OCI-LY7 (cell line): Measurements from ENCODE around the gene DDR1. TPM values are rescaled to one million over a fixed set of nuclear protein-coding genes. Genes with fewer than 3 reads are reported as not detected.

ENCODE experiments used
- BruUV-seq: library from RNA; stranded (reverse); fragments of 400-500 nt; replicated peaks from 2 replicates; lab custom pipeline; 2021; lab: Mats Ljungman, UMichigan
- CTCF ChIA-PET: fragments of 300-600 bp; sonication (Branson Sonifier 250); formaldehyde crosslinking; loops from one replicate; lab custom pipeline; 2022; ENCODE audit warnings: antibody characterized with exemption; ENCODE audit not compliant: unreplicated experiment; lab: Charles Lee
- POLR2A ChIA-PET: fragments of 300-600 bp; sonication (Branson Sonifier 250); formaldehyde crosslinking; loops from one replicate; lab custom pipeline; 2022; ENCODE audit warnings: antibody characterized with exemption; lab: Charles Lee
- DNase-seq: peaks from one replicate; pipeline ENCODE4 v3.0.0-alpha.2; 2015; ENCODE audit warnings: low spot score
- H2AFZ ChIP-seq: fragments of 200-600 bp; sonication (generic), shearing (Covaris generic); 2 replicates; pipeline ENCODE4 v1.6.1; 2014; ENCODE audit warnings: mild to moderate bottlenecking, antibody characterized with exemption, low read length, moderate library complexity
- H3K27ac ChIP-seq: fragments of 200-600 bp; sonication (generic); 2 replicates; pipeline ENCODE4 v1.5.1; 2014; ENCODE audit warnings: mixed run types, low read depth, mild to moderate bottlenecking, moderate library complexity, low read length, inconsistent platforms; ENCODE audit not compliant: poor library complexity, severe bottlenecking
- H3K36me3 ChIP-seq: fragments of 200-600 bp; sonication (generic); 2 replicates; pipeline ENCODE4 v1.6.1; 2014; ENCODE audit warnings: mild to moderate bottlenecking, antibody characterized with exemption, low read length, moderate library complexity, mixed read lengths; ENCODE audit not compliant: insufficient read depth
- H3K4me1 ChIP-seq: fragments of 200-600 bp; sonication (generic); 2 replicates; pipeline ENCODE4 v1.5.1; 2014; ENCODE audit warnings: mild to moderate bottlenecking, low read length; ENCODE audit not compliant: insufficient read depth, poor library complexity, severe bottlenecking
- H3K4me2 ChIP-seq: fragments of 200-600 bp; sonication (generic); 2 replicates; pipeline ENCODE4 v1.6.1; 2014; ENCODE audit warnings: mild to moderate bottlenecking, low read length
- H3K4me3 ChIP-seq: fragments of 200-600 bp; sonication (generic); 2 replicates; pipeline ENCODE4 v1.5.1; 2014; ENCODE audit warnings: mild to moderate bottlenecking, low read depth, low read length; ENCODE audit not compliant: poor library complexity, severe bottlenecking
- H3K79me2 ChIP-seq: fragments of 200-600 bp; sonication (generic); 2 replicates; pipeline ENCODE4 v1.6.1; 2016; ENCODE audit warnings: low read depth, mild to moderate bottlenecking, low read length, moderate library complexity, mixed read lengths; ENCODE audit not compliant: insufficient read depth
- H3K9me2 ChIP-seq: fragments of 200-600 bp; sonication (generic); 2 replicates; pipeline ENCODE4 v1.6.1; 2016; ENCODE audit warnings: mild to moderate bottlenecking, low read length, mixed read lengths; ENCODE audit not compliant: insufficient read depth
- H3K9me3 ChIP-seq: fragments of 200-600 bp; sonication (generic); 2 replicates; pipeline ENCODE4 v1.6.1; 2014; ENCODE audit warnings: mild to moderate bottlenecking, mixed run types, low read length, mixed read lengths
- H4K20me1 ChIP-seq: fragments of 200-600 bp; sonication (generic); 2 replicates; pipeline ENCODE4 v1.6.1; 2014; ENCODE audit warnings: mild to moderate bottlenecking, antibody characterized with exemption, low read length, moderate library complexity, mixed read lengths; ENCODE audit not compliant: insufficient read depth
- intact Hi-C: fragments of 100-400 bp; cut with micrococcal nuclease; formaldehyde crosslinking; loops from one replicate; pipeline ENCODE4 v1.10.0; 2022; ENCODE audit not compliant: unreplicated experiment
- microRNA-seq: library from miRNA; unstranded; fragments of <30 nt; microRNA quantifications from one replicate; pipeline ENCODE4 v1.2.0, GENCODE V29; 2022; ENCODE audit warnings: borderline replicate concordance
- small RNA-seq: library from RNA; depleted of rRNA; stranded (forward); fragments of <200 nt; gene quantifications from one replicate; pipeline ENCODE3, GENCODE V24; 2014
- total RNA-seq, 2 experiments: library from RNA; depleted of rRNA in 1 of 2; stranded (reverse); fragments of >200 nt in 1 of 2; shearing (Covaris generic) in 1 of 2; gene quantifications; 2 replicates each; pipeline ENCODE4 v1.2.3, GENCODE V29; 2014 to 2022
- TF ChIP-seq, protein P1 (sequence below): fragments of 200-600 bp; sonication (generic); conservative IDR thresholded peaks from 2 replicates; pipeline ENCODE4 v1.5.1; 2014; ENCODE audit warnings: mild to moderate bottlenecking, antibody characterized with exemption, low read length, moderate library complexity, mixed read lengths

The DDR1 gene
- total RNA-seq, 2 experiments from 2014 or later: 14.0 to 30.3 TPM

DNA sequence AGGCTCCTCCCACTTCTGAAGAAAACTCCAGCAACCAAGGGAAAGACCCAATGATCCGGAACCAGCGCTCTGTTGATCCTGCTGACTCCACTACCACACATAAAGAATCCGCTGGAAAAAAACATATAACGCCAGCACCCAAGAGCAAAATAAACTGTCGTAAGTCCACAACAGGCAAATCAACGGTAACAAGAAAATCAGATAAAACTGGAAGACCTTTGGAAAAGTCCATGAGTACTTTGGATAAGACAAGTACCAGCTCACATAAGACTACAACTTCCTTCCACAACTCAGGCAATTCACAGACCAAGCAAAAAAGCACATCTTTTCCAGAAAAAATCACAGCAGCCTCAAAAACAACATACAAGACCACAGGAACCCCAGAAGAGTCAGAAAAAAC, 64.5 kb downstream of the DDR1 start:
- Histone ChIP-seq H3K4me1 (no peaks in the 10 kb centered on the region), H3K4me2 (no peak overlapping the region), H3K27ac (no peak overlapping the region), H3K79me2 (no peaks in the 10 kb centered on the region), H2AFZ (no peak overlapping the region), H3K36me3 (no peaks in the 10 kb centered on the region), H3K9me2 (no peaks in the 10 kb centered on the region), H3K4me3 (no peak overlapping the region), H3K9me3 (no peaks in the 10 kb centered on the region), H4K20me1 (no peaks in the 10 kb centered on the region)
- intact Hi-C loops: no loop called here
- BruUV-seq: no TSS peak
- ChIA-PET POLR2A (no interaction called here), CTCF (no interaction called here)
- no peak for DNase-seq
- TF ChIP-seq, protein P1, sequence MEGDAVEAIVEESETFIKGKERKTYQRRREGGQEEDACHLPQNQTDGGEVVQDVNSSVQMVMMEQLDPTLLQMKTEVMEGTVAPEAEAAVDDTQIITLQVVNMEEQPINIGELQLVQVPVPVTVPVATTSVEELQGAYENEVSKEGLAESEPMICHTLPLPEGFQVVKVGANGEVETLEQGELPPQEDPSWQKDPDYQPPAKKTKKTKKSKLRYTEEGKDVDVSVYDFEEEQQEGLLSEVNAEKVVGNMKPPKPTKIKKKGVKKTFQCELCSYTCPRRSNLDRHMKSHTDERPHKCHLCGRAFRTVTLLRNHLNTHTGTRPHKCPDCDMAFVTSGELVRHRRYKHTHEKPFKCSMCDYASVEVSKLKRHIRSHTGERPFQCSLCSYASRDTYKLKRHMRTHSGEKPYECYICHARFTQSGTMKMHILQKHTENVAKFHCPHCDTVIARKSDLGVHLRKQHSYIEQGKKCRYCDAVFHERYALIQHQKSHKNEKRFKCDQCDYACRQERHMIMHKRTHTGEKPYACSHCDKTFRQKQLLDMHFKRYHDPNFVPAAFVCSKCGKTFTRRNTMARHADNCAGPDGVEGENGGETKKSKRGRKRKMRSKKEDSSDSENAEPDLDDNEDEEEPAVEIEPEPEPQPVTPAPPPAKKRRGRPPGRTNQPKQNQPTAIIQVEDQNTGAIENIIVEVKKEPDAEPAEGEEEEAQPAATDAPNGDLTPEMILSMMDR: no peak

Small RNAs within 50 kb of the gene (microRNA-seq; reads per million reads assigned to microRNA genes)
- 9.1 reads per million, percentile 11 among the genes with 10 or more reads in this experiment for gene MIR4640

Small RNAs within 50 kb of the gene (small RNA-seq; reads per million reads assigned to genes)
- not detected for gene RF00019

Other genes starting within 250 kb of the DDR1 start
- gene C6orf136, start 237.4 kb upstream of the DDR1 start, total RNA-seq (2014; rRNA removed; shearing (Covaris generic)): 9.1 and 14.7 TPM in 2 replicates
- gene C6orf136, start 237.4 kb upstream of the DDR1 start, total RNA-seq (2022): 26.7 and 29.5 TPM in 2 replicates
- 27.1 and 30.5 TPM in 2 replicates for gene DHX16, start 211.5 kb upstream of the DDR1 start, total RNA-seq (2014; rRNA removed; shearing (Covaris generic))
- 32.1 and 37.5 TPM in 2 replicates for gene DHX16, start 211.5 kb upstream of the DDR1 start, total RNA-seq (2022)
- gene PPP1R18, start 197.9 kb upstream of the DDR1 start, total RNA-seq (2014; rRNA removed; shearing (Covaris generic)): 65.2 and 66.9 TPM in 2 replicates
- gene PPP1R18, start 197.9 kb upstream of the DDR1 start, total RNA-seq (2022): 106 and 109 TPM in 2 replicates
- 13.6 and 18.6 TPM in 2 replicates for gene NRM, start 193.5 kb upstream of the DDR1 start, total RNA-seq (2014; rRNA removed; shearing (Covaris generic))
- 36.7 and 44.0 TPM in 2 replicates for gene NRM, start 193.5 kb upstream of the DDR1 start, total RNA-seq (2022)
- 35.0 and 41.6 TPM in 2 replicates for gene MDC1, start 167.2 kb upstream of the DDR1 start, total RNA-seq (2014; rRNA removed; shearing (Covaris generic))
- gene MDC1, start 167.2 kb upstream of the DDR1 start, total RNA-seq (2022): 107 and 133 TPM in 2 replicates
- gene TUBB, start 164.2 kb upstream of the DDR1 start, total RNA-seq (2014; rRNA removed; shearing (Covaris generic)): 1,287 and 1,346 TPM in 2 replicates
- 1,244 and 1,350 TPM in 2 replicates for gene TUBB, start 164.2 kb upstream of the DDR1 start, total RNA-seq (2022)
- 66.7 and 70.7 TPM in 2 replicates for gene FLOT1, start 141.8 kb upstream of the DDR1 start, total RNA-seq (2014; rRNA removed; shearing (Covaris generic))
- 108 and 117 TPM in 2 replicates for gene FLOT1, start 141.8 kb upstream of the DDR1 start, total RNA-seq (2022)
- gene IER3, start 140.0 kb upstream of the DDR1 start, total RNA-seq (2014; rRNA removed; shearing (Covaris generic)): 0.51 and 2.8 TPM in 2 replicates
- gene IER3, start 140.0 kb upstream of the DDR1 start, total RNA-seq (2022): 1.3 and 1.6 TPM in 2 replicates
- gene GTF2H4, start 23.7 kb downstream of the DDR1 start, total RNA-seq (2014; rRNA removed; shearing (Covaris generic)): 30.5 and 38.4 TPM in 2 replicates
- gene GTF2H4, start 23.7 kb downstream of the DDR1 start, total RNA-seq (2022): 45.8 and 48.7 TPM in 2 replicates
- gene VARS2, start 29.7 kb downstream of the DDR1 start, total RNA-seq (2014; rRNA removed; shearing (Covaris generic)): 71.4 and 81.8 TPM in 2 replicates
- 98.9 and 105 TPM in 2 replicates for gene VARS2, start 29.7 kb downstream of the DDR1 start, total RNA-seq (2022)
- gene SFTA2, start 47.7 kb downstream of the DDR1 start, total RNA-seq (2014; rRNA removed; shearing (Covaris generic)): not detected in 2 replicates
- not detected in 2 replicates for gene SFTA2, start 47.7 kb downstream of the DDR1 start, total RNA-seq (2022)
- gene MUCL3, start 56.5 kb downstream of the DDR1 start, total RNA-seq (2014; rRNA removed; shearing (Covaris generic)): not detected in 2 replicates
- not detected in 2 replicates for gene MUCL3, start 56.5 kb downstream of the DDR1 start, total RNA-seq (2022)
- gene MUC21, start 99.2 kb downstream of the DDR1 start, total RNA-seq (2014; rRNA removed; shearing (Covaris generic)): not detected in 2 replicates
- not detected in 2 replicates for gene MUC21, start 99.2 kb downstream of the DDR1 start, total RNA-seq (2022)
- gene MUC22, start 126.0 kb downstream of the DDR1 start, total RNA-seq (2014; rRNA removed; shearing (Covaris generic)): not detected in 2 replicates
- gene MUC22, start 126.0 kb downstream of the DDR1 start, total RNA-seq (2022): not detected in 2 replicates
- not detected in 2 replicates for gene C6orf15, start 228.1 kb downstream of the DDR1 start, total RNA-seq (2014; rRNA removed; shearing (Covaris generic))
- not detected in 2 replicates for gene C6orf15, start 228.1 kb downstream of the DDR1 start, total RNA-seq (2022)
- not detected in 2 replicates for gene PSORS1C1, start 230.3 kb downstream of the DDR1 start, total RNA-seq (2014; rRNA removed; shearing (Covaris generic))
- not detected in 2 replicates for gene PSORS1C1, start 230.3 kb downstream of the DDR1 start, total RNA-seq (2022)
- gene CDSN, start 235.9 kb downstream of the DDR1 start, total RNA-seq (2014; rRNA removed; shearing (Covaris generic)): not detected in 2 replicates
- gene CDSN, start 235.9 kb downstream of the DDR1 start, total RNA-seq (2022): not detected in 2 replicates